Smooth muscle cell (in vitro differentiated cells): Measurements from ENCODE around the gene HOXC6. TPM values are rescaled to one million over a fixed set of nuclear protein-coding genes. Genes with fewer than 3 reads are reported as not detected.
A peak's percentile ranks its signal among the peaks of the same experiment; 100 is the strongest.

Experiments
- DNase-seq: peaks from one replicate; lab custom pipeline; 2025; ENCODE audit not compliant: unreplicated experiment; lab: John Stamatoyannopoulos, UW
- H2AFZ ChIP-seq: fragments of 200-600 bp; sonication (generic); 2 replicates; pipeline ENCODE4 v1.6.0; 2016; ENCODE audit warnings: antibody characterized with exemption, low read depth, mild to moderate bottlenecking
- H3F3A ChIP-seq: fragments of 200-600 bp; sonication (generic); 2 replicates; pipeline ENCODE4 v1.6.0; 2017; ENCODE audit warnings: antibody characterized with exemption, low read depth
- H3K27ac ChIP-seq: fragments of 200-600 bp; sonication (generic); 2 replicates; pipeline ENCODE4 v1.5.1; 2016; ENCODE audit warnings: low read depth, mild to moderate bottlenecking
- H3K27me3 ChIP-seq: fragments of 200-600 bp; sonication (generic); 2 replicates; pipeline ENCODE4 v1.6.1; 2016; ENCODE audit warnings: low read depth, mild to moderate bottlenecking
- H3K36me3 ChIP-seq: fragments of 200-600 bp; sonication (generic); 2 replicates; pipeline ENCODE4 v1.5.1; 2016; ENCODE audit warnings: low read depth
- H3K4me1 ChIP-seq: fragments of 200-600 bp; sonication (generic); 2 replicates; pipeline ENCODE4 v1.5.1; 2016; ENCODE audit warnings: low read depth
- H3K4me2 ChIP-seq: fragments of 200-600 bp; sonication (generic); 2 replicates; pipeline ENCODE4 v1.6.0; 2016; ENCODE audit warnings: mild to moderate bottlenecking
- H3K4me3 ChIP-seq: fragments of 200-600 bp; sonication (generic); 2 replicates; pipeline ENCODE4 v1.5.1; 2016; ENCODE audit warnings: mild to moderate bottlenecking
- H3K79me2 ChIP-seq: fragments of 200-600 bp; sonication (generic); 2 replicates; pipeline ENCODE4 v1.6.0; 2016; ENCODE audit warnings: low read depth, mild to moderate bottlenecking
- H3K9ac ChIP-seq: fragments of 200-600 bp; sonication (generic); 2 replicates; pipeline ENCODE4 v1.6.0; 2016; ENCODE audit warnings: low read depth
- H3K9me3 ChIP-seq: fragments of 200-600 bp; sonication (generic); replicated peaks from 2 replicates; pipeline ENCODE4 v1.5.1; 2016; ENCODE audit warnings: low read depth
- H4K20me1 ChIP-seq: fragments of 200-600 bp; sonication (generic); 2 replicates; pipeline ENCODE4 v1.6.0; 2016; ENCODE audit warnings: low read depth
- WGBS: methylation state at CpG from one replicate; pipeline ENCODE4 v1.1.7; 2016; ENCODE audit warnings: low lambda C conversion rate; 5-methylcytosine and 5-hydroxymethylcytosine counted together
- polyA plus RNA-seq: library from polyadenylated mRNA; unstranded; fragments of >200 nt; fragmentation: Nextera tagmentation; extraction: Ambion mirVana; gene quantifications from 2 replicates; pipeline ENCODE4 v1.2.1, GENCODE V29; 2016
- total RNA-seq: library from RNA; depleted of rRNA; stranded (reverse); fragments of >200 nt; gene quantifications from 2 replicates; pipeline ENCODE4 v1.2.3, GENCODE V29; 2014
- TF ChIP-seq, protein P1 (sequence below): fragments of 200-600 bp; sonication (generic); IDR thresholded peaks from 2 replicates; pipeline ENCODE4 v1.5.1; 2017; ENCODE audit warnings: borderline replicate concordance, mild to moderate bottlenecking, antibody characterized with exemption; ENCODE audit not compliant: insufficient read depth, poor library complexity, severe bottlenecking

HOXC6 gene
- total and polyA plus RNA-seq, 2 experiments from 2014 or later, result 3.1 to 12.3 TPM

DNA sequence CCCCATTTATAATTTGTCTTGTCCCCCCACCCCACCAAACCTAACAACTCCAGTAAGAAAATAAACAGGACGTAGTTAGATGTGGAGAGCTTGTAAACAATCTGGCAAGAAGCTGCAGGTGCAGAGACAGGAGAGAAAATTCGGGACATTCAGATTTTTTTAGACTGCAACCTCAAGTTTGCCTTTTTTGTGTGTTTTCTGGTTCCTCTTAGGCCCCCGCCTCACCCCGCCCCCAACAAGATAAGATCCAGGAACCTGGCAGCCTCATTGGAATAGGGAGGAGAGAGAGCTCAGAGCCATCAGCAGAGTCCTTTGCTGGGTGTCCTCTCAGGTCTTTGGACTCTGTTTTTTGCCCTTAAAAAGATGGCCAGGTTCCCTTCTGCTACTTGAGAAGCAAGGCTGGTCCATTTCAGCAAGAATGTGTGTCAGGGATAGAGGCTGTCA is 40.4 kb upstream of the HOXC6 start:
- no peaks in the 10 kb centered on the region for H3K9me3 ChIP-seq

DNA sequence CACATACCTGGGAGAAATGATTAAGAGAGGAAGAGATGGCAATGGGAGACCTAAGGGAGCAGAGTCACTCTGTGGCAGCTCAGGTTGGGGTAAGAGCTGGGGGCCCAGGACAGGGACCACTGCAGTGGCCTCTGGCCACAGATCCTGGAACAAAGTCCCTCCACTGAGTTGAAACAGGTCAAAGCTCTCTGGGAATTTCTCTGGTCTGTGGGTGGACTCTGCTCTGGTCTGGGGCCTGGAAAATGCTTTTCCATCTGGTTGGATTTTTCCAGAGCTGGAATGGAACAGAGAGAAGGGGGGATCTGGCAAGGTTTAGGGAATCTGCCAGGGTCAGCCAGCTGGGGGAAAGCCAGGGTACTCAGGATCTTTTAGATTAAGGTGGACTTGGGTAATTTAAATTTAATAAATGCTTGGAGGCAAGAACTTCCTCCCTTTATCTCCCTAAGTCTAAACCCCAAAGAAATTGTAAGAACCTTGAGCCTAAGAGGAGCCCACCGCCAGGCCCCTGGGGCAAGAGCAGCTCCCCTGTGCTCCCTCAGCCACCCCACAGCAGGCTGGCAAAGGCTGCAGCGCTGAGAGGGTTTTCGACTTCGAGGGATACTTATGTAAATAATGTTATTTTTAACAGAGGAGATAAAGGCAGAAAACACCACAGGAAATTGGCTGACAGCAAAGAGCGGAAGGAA is 39.6 kb upstream of the HOXC6 start:
- H3K4me3 ChIP-seq, result no peak overlapping the region
- no peaks in the 10 kb centered on the region for H3K9me3 ChIP-seq
- H3F3A ChIP-seq, result no peaks in the 10 kb centered on the region
- H4K20me1 ChIP-seq, result no peaks in the 10 kb centered on the region
- H3K9ac ChIP-seq, result no peak overlapping the region
- H3K4me1 ChIP-seq, result no peaks in the 10 kb centered on the region
- no peak for DNase-seq
- H3K27me3 ChIP-seq, result peaks cover 100% of the 10 kb centered on the region
- WGBS, result 7% methylated on average over 5 of the region's 5 CpGs
- no peaks in the 10 kb centered on the region for H3K79me2 ChIP-seq
- no peak overlapping the region for H2AFZ ChIP-seq
- TF ChIP-seq, protein P1, sequence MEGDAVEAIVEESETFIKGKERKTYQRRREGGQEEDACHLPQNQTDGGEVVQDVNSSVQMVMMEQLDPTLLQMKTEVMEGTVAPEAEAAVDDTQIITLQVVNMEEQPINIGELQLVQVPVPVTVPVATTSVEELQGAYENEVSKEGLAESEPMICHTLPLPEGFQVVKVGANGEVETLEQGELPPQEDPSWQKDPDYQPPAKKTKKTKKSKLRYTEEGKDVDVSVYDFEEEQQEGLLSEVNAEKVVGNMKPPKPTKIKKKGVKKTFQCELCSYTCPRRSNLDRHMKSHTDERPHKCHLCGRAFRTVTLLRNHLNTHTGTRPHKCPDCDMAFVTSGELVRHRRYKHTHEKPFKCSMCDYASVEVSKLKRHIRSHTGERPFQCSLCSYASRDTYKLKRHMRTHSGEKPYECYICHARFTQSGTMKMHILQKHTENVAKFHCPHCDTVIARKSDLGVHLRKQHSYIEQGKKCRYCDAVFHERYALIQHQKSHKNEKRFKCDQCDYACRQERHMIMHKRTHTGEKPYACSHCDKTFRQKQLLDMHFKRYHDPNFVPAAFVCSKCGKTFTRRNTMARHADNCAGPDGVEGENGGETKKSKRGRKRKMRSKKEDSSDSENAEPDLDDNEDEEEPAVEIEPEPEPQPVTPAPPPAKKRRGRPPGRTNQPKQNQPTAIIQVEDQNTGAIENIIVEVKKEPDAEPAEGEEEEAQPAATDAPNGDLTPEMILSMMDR, result no peak
- no peak overlapping the region for H3K27ac ChIP-seq
- no peaks in the 10 kb centered on the region for H3K36me3 ChIP-seq
- H3K4me2 ChIP-seq, result no peak overlapping the region

More for the DNA sequence above, 40.4 kb upstream of the HOXC6 start:
- Histone ChIP-seq H3K27me3 (peaks cover 100% of the 10 kb centered on the region), H3K27ac (no peak overlapping the region), H4K20me1 (no peaks in the 10 kb centered on the region), H3K36me3 (no peaks in the 10 kb centered on the region), H3K4me2 (no peak overlapping the region), H2AFZ (no peak overlapping the region), H3F3A (no peaks in the 10 kb centered on the region), H3K9ac (no peak overlapping the region), H3K4me1 (no peaks in the 10 kb centered on the region), H3K4me3 (no peak overlapping the region), H3K79me2 (no peaks in the 10 kb centered on the region)
- TF ChIP-seq, protein P1, result no peak
- WGBS, result 28% methylated on average over 4 of the region's 4 CpGs
- DNase-seq, result no peak

DNA sequence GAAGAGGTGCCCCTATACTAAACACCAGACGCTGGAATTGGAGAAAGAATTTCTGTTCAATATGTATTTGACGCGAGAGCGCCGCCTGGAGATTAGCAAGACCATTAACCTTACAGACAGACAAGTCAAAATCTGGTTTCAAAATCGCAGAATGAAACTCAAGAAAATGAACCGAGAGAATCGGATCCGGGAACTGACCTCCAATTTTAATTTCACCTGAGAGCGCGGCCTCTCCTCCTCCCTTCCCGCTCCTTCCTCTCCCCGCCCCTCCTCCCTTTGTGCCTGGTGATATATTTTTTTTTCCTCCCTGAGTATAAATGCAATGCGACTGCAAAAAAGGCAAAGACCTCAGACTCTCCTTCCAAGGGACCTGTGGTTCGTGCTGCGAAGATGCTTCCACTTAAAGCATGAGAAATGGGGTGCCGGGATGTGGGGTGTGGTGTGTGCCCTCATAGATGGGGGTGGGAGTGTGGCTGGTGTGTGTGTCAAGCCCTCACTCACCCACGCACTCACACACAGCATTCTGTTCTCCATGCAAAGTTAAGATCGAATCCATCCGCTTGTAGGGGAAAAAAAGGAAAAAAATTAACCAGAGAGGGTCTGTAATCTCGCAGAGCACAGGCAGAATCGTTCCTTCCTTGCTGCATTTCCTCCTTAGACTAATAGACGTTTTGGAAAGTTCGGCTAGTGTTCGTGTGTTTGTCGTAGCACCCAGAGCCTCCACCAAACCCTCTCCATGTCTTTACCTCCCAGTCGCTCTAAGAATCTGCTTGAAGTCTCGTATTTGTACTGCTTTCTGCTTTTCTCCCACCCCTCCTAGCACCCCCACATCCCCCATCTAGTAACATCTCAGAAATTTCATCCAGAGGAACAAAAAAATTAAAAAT is 38.8 kb upstream of the HOXC6 start:
- Histone ChIP-seq H3K4me1 (no peaks in the 10 kb centered on the region), H4K20me1 (no peaks in the 10 kb centered on the region), H3K27ac (no peak overlapping the region), H3K79me2 (no peaks in the 10 kb centered on the region), H3K9ac (no peak overlapping the region), H3F3A (no peaks in the 10 kb centered on the region), H3K4me2 (no peak overlapping the region), H3K36me3 (no peaks in the 10 kb centered on the region), H3K9me3 (no peaks in the 10 kb centered on the region), H3K4me3 (no peak overlapping the region), H2AFZ (no peak overlapping the region), H3K27me3 (peaks cover 100% of the 10 kb centered on the region)
- WGBS, result 21% methylated on average over 28 of the region's 28 CpGs
- DNase-seq, result no peak
- TF ChIP-seq, protein P1, result peak; percentile 39
